KMS-11 (cell line): ENCODE results near the gene OGFOD3.

ENCODE experiments used
- H2AFZ ChIP-seq: fragments of 200-600 bp; sonication (generic); 2 replicates; pipeline ENCODE4 v1.6.1; 2016; ENCODE audit warnings: antibody characterized with exemption, mixed run types, low read depth
- H3K27ac ChIP-seq: fragments of 200-600 bp; sonication (generic); 2 replicates; pipeline ENCODE4 v1.6.1; 2016; ENCODE audit warnings: mild to moderate bottlenecking, mixed run types
- H3K27me3 ChIP-seq: fragments of 200-600 bp; sonication (generic); 2 replicates; pipeline ENCODE4 v1.6.1; 2017; ENCODE audit warnings: mild to moderate bottlenecking, low read depth, mixed run types, moderate library complexity; ENCODE audit not compliant: insufficient read depth
- H3K36me3 ChIP-seq: fragments of 200-600 bp; sonication (generic); 2 replicates; pipeline ENCODE4 v1.6.1; 2017; ENCODE audit warnings: mild to moderate bottlenecking, mixed run types; ENCODE audit not compliant: insufficient read depth
- H3K4me1 ChIP-seq: fragments of 200-600 bp; sonication (generic); 2 replicates; pipeline ENCODE4 v1.6.1; 2016; ENCODE audit warnings: mild to moderate bottlenecking, low read depth, mixed run types; ENCODE audit not compliant: poor library complexity, severe bottlenecking
- H3K4me2 ChIP-seq: fragments of 200-600 bp; sonication (generic); 2 replicates; pipeline ENCODE4 v1.7.0; 2016; ENCODE audit warnings: mild to moderate bottlenecking, mixed run types
- H3K4me3 ChIP-seq: fragments of 200-600 bp; sonication (generic); IDR thresholded peaks from 2 replicates; pipeline ENCODE4 v1.6.1; 2017; ENCODE audit warnings: low read depth, low read length, mixed read lengths; ENCODE audit not compliant: insufficient read depth
- H3K79me2 ChIP-seq: fragments of 200-600 bp; sonication (generic); 2 replicates; pipeline ENCODE4 v1.6.1; 2016; ENCODE audit warnings: low read depth, mixed run types; ENCODE audit not compliant: insufficient read depth
- H3K9ac ChIP-seq: fragments of 200-600 bp; sonication (generic); 2 replicates; pipeline ENCODE4 v1.6.1; 2016; ENCODE audit warnings: mild to moderate bottlenecking, mixed run types
- H4K20me1 ChIP-seq: fragments of 200-600 bp; sonication (generic); 2 replicates; pipeline ENCODE4 v1.6.1; 2016; ENCODE audit warnings: mild to moderate bottlenecking, mixed run types; ENCODE audit not compliant: insufficient read depth
- TF ChIP-seq, protein P1 (sequence below): fragments of 200-600 bp; sonication (generic); conservative IDR thresholded peaks from 2 replicates; pipeline ENCODE4 v1.6.1; 2017; ENCODE audit warnings: low read depth, mild to moderate bottlenecking, antibody characterized with exemption, low read length, moderate library complexity, mixed read lengths

The OGFOD3 gene

DNA sequence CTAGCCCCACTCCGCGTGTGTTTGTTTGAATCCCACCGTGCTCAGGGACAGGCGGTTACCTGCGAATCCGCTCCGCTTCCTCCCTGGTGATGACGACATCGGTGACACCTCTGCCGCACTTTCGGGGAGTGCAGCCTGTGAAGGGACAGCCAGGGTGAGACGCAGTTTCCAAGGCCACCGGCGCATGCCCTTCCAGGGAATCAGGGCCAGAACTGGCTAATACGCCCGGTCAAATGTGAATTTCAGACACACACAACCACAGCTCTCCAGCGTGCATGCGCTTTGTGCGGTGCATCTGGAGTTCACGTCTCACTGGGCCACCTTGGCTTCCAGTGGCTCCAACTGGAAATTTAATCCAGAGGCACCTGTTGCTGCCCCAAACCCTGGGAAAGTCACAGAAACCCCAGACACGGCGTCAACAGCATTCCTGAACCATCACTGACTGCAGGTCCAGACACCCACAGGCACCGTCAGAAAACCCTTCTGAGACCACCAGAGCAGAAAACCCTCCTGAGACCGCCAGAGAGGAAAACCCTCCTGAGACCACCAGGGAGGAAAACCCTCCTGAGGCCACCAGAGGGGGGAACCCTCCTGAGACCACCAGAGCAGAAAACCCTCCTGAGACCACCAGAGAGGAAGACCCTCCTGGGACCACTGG lies 6.9 kb downstream of the OGFOD3 start:
- Histone ChIP-seq H2AFZ (no peak overlapping the region), H3K27ac (no peak overlapping the region), H3K27me3 (no peaks in the 10 kb centered on the region), H3K9ac (no peak overlapping the region), H3K79me2 (no peaks in the 10 kb centered on the region), H3K36me3 (no peaks in the 10 kb centered on the region), H3K4me3 (no peak overlapping the region), H3K4me2 (no peak overlapping the region), H4K20me1 (no peaks in the 10 kb centered on the region), H3K4me1 (peaks cover 23% of the 10 kb centered on the region)
- TF ChIP-seq, protein P1, sequence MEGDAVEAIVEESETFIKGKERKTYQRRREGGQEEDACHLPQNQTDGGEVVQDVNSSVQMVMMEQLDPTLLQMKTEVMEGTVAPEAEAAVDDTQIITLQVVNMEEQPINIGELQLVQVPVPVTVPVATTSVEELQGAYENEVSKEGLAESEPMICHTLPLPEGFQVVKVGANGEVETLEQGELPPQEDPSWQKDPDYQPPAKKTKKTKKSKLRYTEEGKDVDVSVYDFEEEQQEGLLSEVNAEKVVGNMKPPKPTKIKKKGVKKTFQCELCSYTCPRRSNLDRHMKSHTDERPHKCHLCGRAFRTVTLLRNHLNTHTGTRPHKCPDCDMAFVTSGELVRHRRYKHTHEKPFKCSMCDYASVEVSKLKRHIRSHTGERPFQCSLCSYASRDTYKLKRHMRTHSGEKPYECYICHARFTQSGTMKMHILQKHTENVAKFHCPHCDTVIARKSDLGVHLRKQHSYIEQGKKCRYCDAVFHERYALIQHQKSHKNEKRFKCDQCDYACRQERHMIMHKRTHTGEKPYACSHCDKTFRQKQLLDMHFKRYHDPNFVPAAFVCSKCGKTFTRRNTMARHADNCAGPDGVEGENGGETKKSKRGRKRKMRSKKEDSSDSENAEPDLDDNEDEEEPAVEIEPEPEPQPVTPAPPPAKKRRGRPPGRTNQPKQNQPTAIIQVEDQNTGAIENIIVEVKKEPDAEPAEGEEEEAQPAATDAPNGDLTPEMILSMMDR = no peak

GRCh38 chr17:82410014-82410716 lies 8.2 kb downstream of the OGFOD3 start:
- Histone ChIP-seq H2AFZ (no peak overlapping the region), H3K4me3 (no peak overlapping the region), H3K27ac (no peak overlapping the region), H3K4me2 (no peak overlapping the region), H4K20me1 (no peaks in the 10 kb centered on the region), H3K79me2 (no peaks in the 10 kb centered on the region), H3K9ac (no peak overlapping the region), H3K27me3 (no peaks in the 10 kb centered on the region), H3K4me1 (peaks cover 29% of the 10 kb centered on the region), H3K36me3 (no peaks in the 10 kb centered on the region)
- TF ChIP-seq, protein P1 = no peak

DNA sequence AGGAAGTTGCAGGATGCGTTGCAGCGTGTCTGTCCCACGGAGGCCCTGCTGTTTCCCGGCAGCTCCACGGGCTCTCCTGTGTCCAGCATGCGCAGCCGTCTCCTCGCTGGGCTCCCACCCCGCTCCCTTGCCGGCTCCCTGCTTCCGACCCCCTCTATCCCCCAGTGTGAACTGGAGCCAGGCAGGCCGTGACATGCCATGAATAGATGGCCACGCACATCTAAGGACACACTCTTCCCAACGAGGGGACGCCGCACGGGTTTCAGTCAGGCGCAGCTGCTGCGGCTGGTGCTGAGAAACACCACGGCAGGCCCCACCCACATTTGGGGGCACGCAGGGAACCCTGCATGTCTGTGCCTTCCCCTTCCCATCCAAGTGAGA lies 9.5 kb downstream of the OGFOD3 start:
- Histone ChIP-seq H3K4me2 (no peak overlapping the region), H3K36me3 (no peaks in the 10 kb centered on the region), H3K27me3 (no peaks in the 10 kb centered on the region), H3K4me3 (no peak overlapping the region), H2AFZ (no peak overlapping the region), H3K27ac (no peak overlapping the region), H4K20me1 (no peaks in the 10 kb centered on the region), H3K9ac (no peak overlapping the region), H3K4me1 (peaks cover 31% of the 10 kb centered on the region), H3K79me2 (no peaks in the 10 kb centered on the region)
- TF ChIP-seq, protein P1 = no peak

DNA sequence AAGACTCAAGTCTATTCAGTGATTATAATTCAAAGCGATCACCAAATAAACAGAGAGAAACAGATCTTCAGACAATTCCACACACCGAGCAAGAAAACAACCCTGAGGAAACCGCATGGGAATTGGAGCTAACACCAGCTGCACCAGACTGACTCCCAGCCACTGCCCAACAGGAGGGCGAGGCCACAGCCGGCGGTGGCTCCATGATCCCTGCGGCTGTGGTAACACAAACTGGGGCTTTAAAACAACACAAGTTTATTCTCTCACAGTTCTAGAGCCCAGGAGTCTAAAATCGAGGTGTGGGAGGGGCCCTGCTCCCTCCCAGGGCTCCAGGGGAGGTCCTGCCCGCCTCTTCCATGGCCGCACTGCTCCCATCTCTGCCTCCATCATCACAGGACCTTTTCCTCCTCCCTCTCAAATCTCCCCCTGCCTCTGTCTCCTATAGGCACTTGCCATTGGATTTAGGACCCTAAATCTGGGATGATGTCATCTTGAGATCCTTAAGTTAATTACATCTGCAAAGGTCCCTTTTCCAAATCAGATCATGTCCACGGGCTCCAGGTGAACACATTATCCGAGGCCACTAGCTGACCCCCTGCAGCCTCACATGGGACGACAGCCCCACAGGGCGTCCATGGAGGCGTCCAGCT lies 10.0 kb downstream of the OGFOD3 start:
- H3K27me3 ChIP-seq = no peaks in the 10 kb centered on the region
- TF ChIP-seq, protein P1 = no peak
- H3K4me1 ChIP-seq = peaks cover 36% of the 10 kb centered on the region
- no peak overlapping the region for H3K4me3 ChIP-seq
- H3K27ac ChIP-seq = no peak overlapping the region
- no peaks in the 10 kb centered on the region for H3K36me3 ChIP-seq
- H2AFZ ChIP-seq = no peak overlapping the region
- no peak overlapping the region for H3K9ac ChIP-seq
- no peaks in the 10 kb centered on the region for H4K20me1 ChIP-seq
- no peaks in the 10 kb centered on the region for H3K79me2 ChIP-seq
- no peak overlapping the region for H3K4me2 ChIP-seq
